Stimulated activated CD4-positive, alpha-beta T cell treated with anti-CD3 and anti-CD28 coated beads, Interleukin-4, amount 100 ng/mL, for 48 hours (primary cell): ENCODE measurements around the gene PGA5.
"Not testable (repeated sequence)": the region's sequence is repeated elsewhere in the genome, so short reads cannot be mapped to it uniquely, and the experiment has no call there.

Source experiments
- DNase-seq, 2 donors: peaks; one replicate each; pipeline ENCODE4 v3.0.0-alpha.2; 2020; ENCODE audit warnings: low read depth in 2 of 2

The PGA5 gene

DNA sequence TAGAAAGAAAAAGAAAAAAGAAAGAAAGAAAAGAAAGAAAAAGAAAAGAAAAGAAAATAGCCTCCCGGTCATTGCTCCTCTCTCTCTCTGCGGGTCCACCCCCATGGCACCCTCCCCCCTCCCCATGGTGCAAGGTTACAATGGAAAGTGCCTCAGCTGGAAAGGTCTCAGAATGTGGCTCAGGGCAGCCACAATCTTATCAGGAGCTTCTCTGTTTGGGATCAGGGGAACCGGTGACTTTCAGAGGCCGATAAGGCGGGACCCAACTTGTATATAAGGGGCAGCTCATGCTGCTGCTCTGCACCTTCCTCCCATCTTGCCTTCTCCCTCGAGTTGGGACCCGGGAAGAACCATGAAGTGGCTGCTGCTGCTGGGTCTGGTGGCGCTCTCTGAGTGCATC, at the start of gene PGA5:
Gene PGA5 (plus strand): TSS at position 301 of the 400 bp plus-strand sequence. CDS start 52 bp downstream, at position 353.
- DNase-seq: not testable (repeated sequence)

GRCh38 chr11:61193596-61193995, 47.4 kb upstream of the PGA5 start:
- DNase-seq: no peak

DNA sequence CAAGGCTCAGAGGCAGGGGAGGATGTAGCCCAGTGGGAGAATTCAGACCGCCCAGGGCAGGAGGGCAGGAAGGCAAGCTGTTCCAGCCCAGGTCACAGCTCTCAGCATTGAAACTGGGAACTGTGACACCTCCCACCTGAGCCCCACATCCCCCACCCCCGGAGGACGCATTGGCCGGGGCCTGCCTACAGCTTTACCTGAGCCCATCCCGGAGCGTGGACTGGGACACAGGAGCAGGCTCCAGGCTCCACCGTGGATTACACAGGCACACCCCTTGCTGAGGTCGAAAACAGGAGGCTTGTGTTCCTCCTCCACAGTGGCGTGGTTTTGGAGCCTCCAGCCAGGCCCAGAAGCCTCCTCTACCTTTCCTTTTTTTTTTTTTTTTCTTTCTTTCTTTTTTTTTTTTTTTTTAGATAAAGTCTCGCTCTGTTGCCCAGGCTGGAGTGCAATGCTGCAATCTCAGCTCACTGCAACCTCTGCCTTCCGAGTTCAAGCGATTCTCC, 46.8 kb upstream of the PGA5 start:
- DNase-seq: no peak

GRCh38 chr11:61194981-61195695, 45.8 kb upstream of the PGA5 start:
- DNase-seq: no peak

- no peak for DNase-seq
Observed at GRCh38 chr11:61195719-61196118, 45.3 kb upstream of the PGA5 start.

- DNase-seq: no peak
Observed at GRCh38 chr11:61198361-61198760, 42.6 kb upstream of the PGA5 start.

DNA sequence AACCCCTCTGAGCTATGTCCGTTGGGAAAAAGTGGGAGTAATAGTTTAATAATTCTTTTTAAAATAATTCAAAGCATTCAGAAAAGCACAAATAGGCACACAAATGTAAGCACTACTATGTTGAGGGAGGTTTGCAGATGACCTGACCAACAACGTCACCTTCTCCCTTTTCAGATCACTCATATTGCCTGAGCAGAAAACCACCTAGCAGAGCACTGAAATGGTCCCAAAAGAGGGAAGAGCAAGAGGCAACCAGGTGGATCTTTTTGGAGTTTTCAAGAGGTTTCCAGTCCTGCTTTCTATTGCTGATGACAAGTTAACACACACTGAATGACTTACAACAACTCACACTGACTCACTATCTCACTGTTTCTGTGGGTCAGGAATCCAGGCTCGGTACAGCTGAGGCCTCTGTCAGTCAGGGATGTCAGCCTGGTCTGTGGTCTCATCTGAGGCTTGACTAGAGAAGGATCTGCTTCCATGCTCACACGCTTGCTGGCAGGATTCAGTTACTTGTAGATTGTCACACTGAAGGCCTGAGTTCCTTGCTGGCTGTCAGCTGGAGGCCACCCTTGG, 41.9 kb upstream of the PGA5 start:
- no peak for DNase-seq

- DNase-seq: no peak
Observed at GRCh38 chr11:61201476-61201875, 39.5 kb upstream of the PGA5 start.

DNA sequence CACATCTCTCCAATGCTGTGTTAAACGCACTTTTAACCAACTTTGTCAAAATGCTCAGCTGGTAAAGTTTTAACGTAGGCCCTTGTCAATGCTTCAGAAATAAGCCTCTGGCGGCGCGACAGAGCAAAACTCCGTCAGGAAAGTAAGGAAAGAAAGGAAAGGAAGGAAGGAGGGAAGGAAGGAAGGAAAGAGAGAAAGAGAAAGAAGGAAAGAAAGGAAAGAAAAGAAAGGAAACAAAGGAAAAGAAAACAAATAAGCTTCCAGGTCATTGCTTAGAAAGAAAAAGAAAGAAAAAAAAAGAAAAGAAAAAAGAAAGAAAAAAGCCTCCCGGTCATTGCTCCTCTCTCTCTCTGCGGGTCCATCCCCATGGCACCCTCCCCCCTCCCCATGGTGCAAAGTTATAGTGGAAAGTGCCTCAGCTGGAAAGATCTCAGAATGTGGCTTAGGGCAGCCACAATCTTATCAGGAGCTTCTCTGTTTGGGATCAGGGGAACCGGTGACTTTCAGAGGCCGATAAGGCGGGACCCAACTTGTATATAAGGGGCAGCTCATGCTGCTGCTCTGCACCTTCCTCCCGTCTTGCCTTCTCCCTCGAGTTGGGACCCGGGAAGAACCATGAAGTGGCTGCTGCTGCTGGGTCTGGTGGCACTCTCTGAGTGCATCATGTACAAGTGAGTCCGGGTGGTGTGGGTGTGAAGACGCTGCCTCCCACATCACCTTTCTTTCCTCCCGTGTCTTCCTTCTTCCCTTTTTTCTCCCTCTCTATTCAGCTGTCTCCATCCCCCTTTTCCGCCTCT, 37.8 kb upstream of the PGA5 start, which contains the start of gene PGA3:
Gene PGA3 (plus strand): TSS at position 566 of the 797 bp plus-strand sequence. CDS start 50 bp downstream, at position 616.
- not testable (repeated sequence) for DNase-seq

GRCh38 chr11:61203873-61204272, 37.1 kb upstream of the PGA5 start:
- not testable (repeated sequence) for DNase-seq

GRCh38 chr11:61204502-61205059, 36.4 kb upstream of the PGA5 start:
- DNase-seq: not testable (repeated sequence)

- DNase-seq: not testable (repeated sequence)
Observed at GRCh38 chr11:61207636-61208310, 33.2 kb upstream of the PGA5 start.

DNA sequence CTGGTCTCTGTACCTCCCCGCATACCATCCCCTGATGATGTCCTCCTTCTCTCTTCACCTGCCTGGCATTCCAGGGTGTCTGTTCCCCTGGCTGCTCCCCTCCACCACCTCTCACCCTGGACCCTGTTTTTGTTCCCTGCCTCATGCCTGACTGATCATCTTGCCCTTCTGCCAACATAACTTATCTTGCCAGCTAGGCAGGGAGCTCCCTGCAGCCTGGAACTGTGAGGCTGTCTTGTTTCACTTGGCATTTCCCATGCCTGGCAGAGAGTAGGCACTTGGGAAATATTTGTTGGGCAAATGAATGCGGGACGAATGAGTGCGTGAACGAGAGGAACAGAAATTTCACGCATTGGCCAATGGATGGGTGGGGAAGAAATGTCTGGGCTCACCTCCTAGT, 30.3 kb upstream of the PGA5 start:
- not testable (repeated sequence) for DNase-seq

- DNase-seq: not testable (repeated sequence)
Observed at GRCh38 chr11:61211327-61211952, 29.5 kb upstream of the PGA5 start.

GRCh38 chr11:61212202-61212601, 28.8 kb upstream of the PGA5 start:
- DNase-seq: not testable (repeated sequence)

- not testable (repeated sequence) for DNase-seq
Observed at GRCh38 chr11:61213711-61214324, 27.2 kb upstream of the PGA5 start.

DNA sequence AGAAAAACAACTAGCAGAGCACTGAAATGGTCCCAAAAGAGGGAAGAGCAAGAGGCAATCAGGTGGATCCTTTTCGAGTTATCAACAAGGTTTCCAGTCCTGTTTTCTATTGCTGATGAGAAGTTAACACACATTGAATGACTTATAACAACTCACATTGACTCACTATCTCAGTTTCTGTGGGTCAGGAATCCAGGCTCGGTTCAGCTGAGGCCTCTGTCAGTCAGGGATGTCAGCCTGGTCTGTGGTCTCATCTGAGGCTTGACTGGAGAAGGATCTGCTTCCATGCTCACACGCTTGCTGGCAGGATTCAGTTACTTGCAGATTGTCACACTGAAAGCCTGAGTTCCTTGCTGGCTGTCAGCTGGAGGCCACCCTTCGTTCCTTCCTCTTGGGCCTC, 22.7 kb upstream of the PGA5 start:
- DNase-seq: not testable (repeated sequence)

GRCh38 chr11:61219016-61219415, 22.0 kb upstream of the PGA5 start:
- DNase-seq: not testable (repeated sequence)

- DNase-seq: not testable (repeated sequence)
Observed at GRCh38 chr11:61222047-61222446, 18.9 kb upstream of the PGA5 start, which contains the start of gene PGA4. Gene PGA4, plus strand, starts transcription at chr11:61222347. Its CDS starts 54 bp downstream, at chr11:61222401.

DNA sequence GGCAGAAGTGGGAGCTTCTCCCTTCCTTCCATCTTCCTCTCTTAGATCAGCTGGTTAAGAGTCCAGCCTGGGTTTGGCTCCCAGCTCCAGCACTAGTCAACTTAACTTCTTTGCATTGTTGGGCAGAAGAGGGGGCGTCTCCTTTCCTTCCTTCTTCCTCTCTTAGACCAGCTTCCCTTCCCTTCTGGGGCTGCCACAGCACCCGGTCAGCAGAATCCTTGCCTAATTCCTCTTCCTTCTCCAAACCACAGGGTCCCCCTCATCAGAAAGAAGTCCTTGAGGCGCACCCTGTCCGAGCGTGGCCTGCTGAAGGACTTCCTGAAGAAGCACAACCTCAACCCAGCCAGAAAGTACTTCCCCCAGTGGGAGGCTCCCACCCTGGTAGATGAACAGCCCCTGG, 18.3 kb upstream of the PGA5 start:
- DNase-seq: not testable (repeated sequence)
